ENCODE results near the gene FAM3A.

DNA sequence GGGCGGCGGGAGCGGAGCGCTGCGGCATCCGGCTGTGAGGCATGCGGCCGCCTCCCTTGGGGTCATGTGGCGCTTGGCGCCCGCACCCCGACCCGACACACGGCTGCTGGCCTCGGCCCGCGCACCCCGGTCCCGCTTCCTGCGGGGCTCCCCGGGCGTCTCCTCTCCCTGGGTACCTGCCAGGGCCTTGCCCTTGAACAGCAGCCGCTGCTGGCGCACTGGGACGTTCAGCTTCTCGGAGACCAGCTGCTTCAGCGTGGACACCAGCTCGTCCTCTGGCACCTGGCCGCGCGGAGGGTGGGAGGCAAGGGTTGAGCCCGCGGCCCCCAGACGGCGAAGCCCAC, 30.0 kb downstream of the FAM3A start:
- TF ChIP-seq, protein P1, sequence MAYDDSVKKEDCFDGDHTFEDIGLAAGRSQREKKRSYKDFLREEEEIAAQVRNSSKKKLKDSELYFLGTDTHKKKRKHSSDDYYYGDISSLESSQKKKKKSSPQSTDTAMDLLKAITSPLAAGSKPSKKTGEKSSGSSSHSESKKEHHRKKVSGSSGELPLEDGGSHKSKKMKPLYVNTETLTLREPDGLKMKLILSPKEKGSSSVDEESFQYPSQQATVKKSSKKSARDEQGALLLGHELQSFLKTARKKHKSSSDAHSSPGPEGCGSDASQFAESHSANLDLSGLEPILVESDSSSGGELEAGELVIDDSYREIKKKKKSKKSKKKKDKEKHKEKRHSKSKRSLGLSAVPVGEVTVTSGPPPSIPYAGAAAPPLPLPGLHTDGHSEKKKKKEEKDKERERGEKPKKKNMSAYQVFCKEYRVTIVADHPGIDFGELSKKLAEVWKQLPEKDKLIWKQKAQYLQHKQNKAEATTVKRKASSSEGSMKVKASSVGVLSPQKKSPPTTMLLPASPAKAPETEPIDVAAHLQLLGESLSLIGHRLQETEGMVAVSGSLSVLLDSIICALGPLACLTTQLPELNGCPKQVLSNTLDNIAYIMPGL (CRISPR knock-in tag; IDR thresholded peaks at IDR 0.05) = no peak
- TF ChIP-seq, protein P2, sequence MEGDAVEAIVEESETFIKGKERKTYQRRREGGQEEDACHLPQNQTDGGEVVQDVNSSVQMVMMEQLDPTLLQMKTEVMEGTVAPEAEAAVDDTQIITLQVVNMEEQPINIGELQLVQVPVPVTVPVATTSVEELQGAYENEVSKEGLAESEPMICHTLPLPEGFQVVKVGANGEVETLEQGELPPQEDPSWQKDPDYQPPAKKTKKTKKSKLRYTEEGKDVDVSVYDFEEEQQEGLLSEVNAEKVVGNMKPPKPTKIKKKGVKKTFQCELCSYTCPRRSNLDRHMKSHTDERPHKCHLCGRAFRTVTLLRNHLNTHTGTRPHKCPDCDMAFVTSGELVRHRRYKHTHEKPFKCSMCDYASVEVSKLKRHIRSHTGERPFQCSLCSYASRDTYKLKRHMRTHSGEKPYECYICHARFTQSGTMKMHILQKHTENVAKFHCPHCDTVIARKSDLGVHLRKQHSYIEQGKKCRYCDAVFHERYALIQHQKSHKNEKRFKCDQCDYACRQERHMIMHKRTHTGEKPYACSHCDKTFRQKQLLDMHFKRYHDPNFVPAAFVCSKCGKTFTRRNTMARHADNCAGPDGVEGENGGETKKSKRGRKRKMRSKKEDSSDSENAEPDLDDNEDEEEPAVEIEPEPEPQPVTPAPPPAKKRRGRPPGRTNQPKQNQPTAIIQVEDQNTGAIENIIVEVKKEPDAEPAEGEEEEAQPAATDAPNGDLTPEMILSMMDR (IDR thresholded peaks at IDR 0.05) = no peak
- TF ChIP-seq MXD4 (CRISPR knock-in tag; IDR thresholded peaks at IDR 0.05; ENCODE audit: borderline replicate concordance) = no peak
- TF ChIP-seq, protein P3, sequence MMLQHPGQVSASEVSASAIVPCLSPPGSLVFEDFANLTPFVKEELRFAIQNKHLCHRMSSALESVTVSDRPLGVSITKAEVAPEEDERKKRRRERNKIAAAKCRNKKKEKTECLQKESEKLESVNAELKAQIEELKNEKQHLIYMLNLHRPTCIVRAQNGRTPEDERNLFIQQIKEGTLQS (CRISPR knock-in tag; conservative IDR thresholded peaks at IDR 0.05) = no peak
- TF ChIP-seq, protein P4, sequence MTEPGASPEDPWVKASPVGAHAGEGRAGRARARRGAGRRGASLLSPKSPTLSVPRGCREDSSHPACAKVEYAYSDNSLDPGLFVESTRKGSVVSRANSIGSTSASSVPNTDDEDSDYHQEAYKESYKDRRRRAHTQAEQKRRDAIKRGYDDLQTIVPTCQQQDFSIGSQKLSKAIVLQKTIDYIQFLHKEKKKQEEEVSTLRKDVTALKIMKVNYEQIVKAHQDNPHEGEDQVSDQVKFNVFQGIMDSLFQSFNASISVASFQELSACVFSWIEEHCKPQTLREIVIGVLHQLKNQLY (CRISPR knock-in tag; IDR thresholded peaks at IDR 0.05) = no peak
